ENCODE results near the gene SLC35E2B. TPM values are rescaled to one million over a fixed set of nuclear protein-coding genes. Genes with fewer than 3 reads are reported as not detected.

The SLC35E2B gene
- total RNA-seq, 1 experiment from 2014 or later: 41.7 TPM

DNA sequence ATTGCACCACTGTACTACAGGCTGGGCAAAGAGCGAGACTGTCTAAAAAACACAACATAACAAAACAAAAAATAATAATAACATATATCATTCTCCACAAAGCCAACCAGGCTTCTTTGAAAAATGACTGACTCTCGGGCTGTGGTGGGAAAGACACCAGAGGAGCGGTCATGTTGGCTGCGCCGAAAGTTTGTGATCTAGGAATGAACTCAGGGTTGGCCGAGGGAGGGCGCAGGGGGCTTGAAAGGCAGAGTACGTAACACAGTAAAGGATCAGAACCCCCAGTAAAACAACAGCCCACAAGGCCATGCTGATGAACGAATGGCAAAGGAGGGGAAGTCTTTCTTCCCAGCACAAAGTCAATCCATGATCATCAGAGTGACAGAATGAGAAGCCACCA is 4.7 kb downstream of the SLC35E2B start:
- no peak for DNase-seq
- Histone ChIP-seq H3K56ac (ENCODE audit: insufficient read length, low read depth, low read length) (no peak overlapping the region), H3K23ac (ENCODE audit: insufficient read length, low read depth, low read length) (no peak overlapping the region), H3K9ac (ENCODE audit: extremely low read depth, insufficient read length, low read length) (no peak overlapping the region), H4K5ac (ENCODE audit: insufficient read length, low read depth, low read length) (no peak overlapping the region), H2BK15ac (ENCODE audit: low read depth, low read length) (no peak overlapping the region), H3K14ac (ENCODE audit: insufficient read depth, low read length) (no peak overlapping the region), H3K4ac (ENCODE audit: low read depth, low read length) (no peak overlapping the region), H2AFZ (ENCODE audit: low read length) (no peak overlapping the region), H2BK20ac (ENCODE audit: low read depth, low read length, poor library complexity, severe bottlenecking) (no peak overlapping the region), H3T11ph (ENCODE audit: low read length) (no peak overlapping the region), H3K27me3 (ENCODE audit: insufficient read depth, low read length) (no peaks in the 10 kb centered on the region), H2BK12ac (ENCODE audit: insufficient read length, low read depth, low read length) (no peak overlapping the region), H3K23me2 (ENCODE audit: insufficient read length, low read depth, low read length, poor library complexity, severe bottlenecking) (no peaks in the 10 kb centered on the region), H3K4me2 (ENCODE audit: insufficient read depth, insufficient read length, low read length) (no peak overlapping the region), H3K27ac (ENCODE audit: insufficient read length, low read depth, low read length) (no peak overlapping the region), H4K91ac (ENCODE audit: insufficient read length, low read depth, low read length) (no peak overlapping the region), H4K8ac (replicated peaks; ENCODE audit: insufficient read length, low read depth, low read length) (no peak overlapping the region), H3K79me2 (ENCODE audit: insufficient read depth, low read length) (peaks cover 2% of the 10 kb centered on the region; the same call in 1 of the 2 replicates), H2AK5ac (ENCODE audit: insufficient read length, low read length) (no peak overlapping the region), H2BK5ac (ENCODE audit: insufficient read length, low read length) (no peak overlapping the region), H3K79me1 (ENCODE audit: insufficient read depth, low read depth, low read length, poor library complexity, severe bottlenecking) (peaks cover 4% of the 10 kb centered on the region), H3K18ac (ENCODE audit: insufficient read length, low read depth, low read length) (no peak overlapping the region), H2BK120ac (ENCODE audit: low read depth, low read length, poor library complexity, severe bottlenecking) (no peak overlapping the region), H3K9me3 (ENCODE audit: control insufficient read depth, low read depth, low read length) (no peaks in the 10 kb centered on the region), H4K20me1 (ENCODE audit: control insufficient read depth, insufficient read depth, insufficient read length) (no peaks in the 10 kb centered on the region), H3K4me1 (ENCODE audit: insufficient read depth, low read length) (peaks cover 5% of the 10 kb centered on the region; the same call in 1 of the 2 replicates)
- peak overlapping the region; percentile 79 to 87 (median 83); a peak in 4 of 7 replicates for H3K27ac Mint-ChIP-seq
- no peak overlapping the region; a peak in 1 of 5 replicates for H3K4me3 Mint-ChIP-seq
- H3K4me1 Mint-ChIP-seq: peaks cover 17 to 18% of the 10 kb centered on the region in 2 experiments
- no peaks in the 10 kb centered on the region for H3K9me3 Mint-ChIP-seq
- H3K27me3 Mint-ChIP-seq (ENCODE audit: low read depth): no peaks in the 10 kb centered on the region
- WGBS (ENCODE audit: extremely low coverage, insufficient read length, low lambda C conversion rate): no CpG with 5 or more reads among the region's 9 CpGs
- TF ChIP-seq, protein P1, sequence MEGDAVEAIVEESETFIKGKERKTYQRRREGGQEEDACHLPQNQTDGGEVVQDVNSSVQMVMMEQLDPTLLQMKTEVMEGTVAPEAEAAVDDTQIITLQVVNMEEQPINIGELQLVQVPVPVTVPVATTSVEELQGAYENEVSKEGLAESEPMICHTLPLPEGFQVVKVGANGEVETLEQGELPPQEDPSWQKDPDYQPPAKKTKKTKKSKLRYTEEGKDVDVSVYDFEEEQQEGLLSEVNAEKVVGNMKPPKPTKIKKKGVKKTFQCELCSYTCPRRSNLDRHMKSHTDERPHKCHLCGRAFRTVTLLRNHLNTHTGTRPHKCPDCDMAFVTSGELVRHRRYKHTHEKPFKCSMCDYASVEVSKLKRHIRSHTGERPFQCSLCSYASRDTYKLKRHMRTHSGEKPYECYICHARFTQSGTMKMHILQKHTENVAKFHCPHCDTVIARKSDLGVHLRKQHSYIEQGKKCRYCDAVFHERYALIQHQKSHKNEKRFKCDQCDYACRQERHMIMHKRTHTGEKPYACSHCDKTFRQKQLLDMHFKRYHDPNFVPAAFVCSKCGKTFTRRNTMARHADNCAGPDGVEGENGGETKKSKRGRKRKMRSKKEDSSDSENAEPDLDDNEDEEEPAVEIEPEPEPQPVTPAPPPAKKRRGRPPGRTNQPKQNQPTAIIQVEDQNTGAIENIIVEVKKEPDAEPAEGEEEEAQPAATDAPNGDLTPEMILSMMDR (conservative IDR thresholded peaks at IDR 0.05): no peak
- H3K36me3 Mint-ChIP-seq (ENCODE audit: insufficient read depth in 1 of 3, low read depth in 3 of 3): peaks cover 8 to 10% (median 9%) of the 10 kb centered on the region in 3 experiments; a peak in 5 of 7 replicates
